Astrocyte of the cerebellum (primary cell): ENCODE data around the gene KRT34.
"Not testable (repeated sequence)": the region's sequence is repeated elsewhere in the genome, so short reads cannot be mapped to it uniquely, and the experiment has no call there.

Source experiments
- DNase-seq: peaks from one replicate; pipeline ENCODE4 v3.0.0-alpha.2; 2011; ENCODE audit warnings: low read depth
- H3K4me3 ChIP-seq: 2 replicates; pipeline ENCODE4 v1.5.1; 2011; ENCODE audit warnings: mild to moderate bottlenecking, low read depth, low read length, moderate library complexity
- CTCF ChIP-seq: IDR thresholded peaks from 2 replicates; pipeline ENCODE4 v1.5.1; 2012; ENCODE audit warnings: low read length, low read depth, moderate library complexity, mild to moderate bottlenecking; ENCODE audit errors: missing control alignments
- in situ Hi-C: cut with HindIII; loops from 2 replicates; pipeline ENCODE4 v1.10.0; 2017; ENCODE audit warnings: low sequenced_read_pairs

Gene KRT34

GRCh38 chr17:41354536-41354935, 27.6 kb downstream of the KRT34 start:
- TF ChIP-seq CTCF, result no peak
- no peak overlapping the region for H3K4me3 ChIP-seq
- in situ Hi-C loops, result no loop called here
- no peak for DNase-seq

DNA sequence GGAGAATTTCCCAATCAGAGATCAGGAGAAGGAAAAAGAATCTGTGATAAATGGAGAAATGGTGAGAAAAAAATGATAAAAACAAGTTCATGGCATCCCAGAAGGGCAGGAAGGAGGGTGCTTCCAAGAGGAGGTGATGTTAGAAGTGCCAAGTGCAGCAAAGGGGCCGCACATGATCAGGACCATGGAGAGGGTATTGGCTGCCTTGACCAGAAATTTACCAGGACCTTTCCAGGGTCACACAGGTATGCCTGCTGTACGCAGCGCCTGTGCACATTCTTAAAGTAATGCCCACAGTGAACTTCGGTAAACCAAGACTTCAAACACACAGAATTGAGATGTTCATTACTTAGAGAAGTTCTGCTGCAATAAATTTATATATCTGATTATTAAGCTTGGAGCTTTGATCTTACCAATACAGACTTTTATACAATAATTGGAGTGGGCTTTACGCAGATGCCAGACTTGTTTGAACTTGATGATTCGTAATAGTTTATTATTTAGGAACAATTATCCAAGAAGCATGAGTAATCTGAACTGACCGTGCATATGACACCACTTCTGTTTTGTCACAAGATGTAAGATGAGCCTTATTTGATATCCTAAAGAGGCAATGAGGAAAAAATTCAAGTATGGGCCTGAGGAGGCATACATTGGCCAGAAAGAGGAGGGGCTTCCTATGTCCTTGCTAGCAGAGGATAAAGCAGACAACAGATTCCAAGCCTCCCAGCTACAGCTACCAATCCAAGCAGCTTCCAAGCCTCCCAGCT, 29.3 kb downstream of the KRT34 start:
- DNase-seq, result no peak
- no peak overlapping the region for H3K4me3 ChIP-seq
- TF ChIP-seq CTCF, result no peak
- in situ Hi-C loops, result no loop called here

DNA sequence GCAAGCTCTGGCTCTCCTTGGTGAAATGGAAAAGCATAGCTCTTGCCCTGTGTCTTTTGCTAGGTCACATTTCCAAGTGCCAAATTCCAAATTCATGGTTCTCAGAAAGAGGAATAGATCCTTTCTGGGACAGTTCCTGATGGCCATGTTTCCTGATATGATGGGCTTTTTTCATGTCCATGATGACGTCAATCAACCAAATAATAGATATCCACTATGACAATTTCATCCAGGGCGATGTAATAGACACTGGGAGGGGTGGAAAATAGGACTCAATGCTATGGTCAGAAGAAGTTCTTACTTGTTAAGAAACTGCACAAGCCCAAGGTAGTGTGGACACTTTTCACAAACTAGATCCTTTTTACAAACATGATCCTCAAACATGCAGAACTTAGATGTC, 30.9 kb downstream of the KRT34 start:
- in situ Hi-C loops, result no loop called here
- no peak for DNase-seq
- H3K4me3 ChIP-seq, result no peak overlapping the region
- TF ChIP-seq CTCF, result no peak

GRCh38 chr17:41350381-41350878, 31.7 kb downstream of the KRT34 start, which contains the start of gene KRT33A:
KRT33A (minus strand) TSS chr17:41350828; CDS start chr17:41350767, 61 bp downstream.
- H3K4me3 ChIP-seq, in situ Hi-C loops, DNase-seq: not testable (repeated sequence)

DNA sequence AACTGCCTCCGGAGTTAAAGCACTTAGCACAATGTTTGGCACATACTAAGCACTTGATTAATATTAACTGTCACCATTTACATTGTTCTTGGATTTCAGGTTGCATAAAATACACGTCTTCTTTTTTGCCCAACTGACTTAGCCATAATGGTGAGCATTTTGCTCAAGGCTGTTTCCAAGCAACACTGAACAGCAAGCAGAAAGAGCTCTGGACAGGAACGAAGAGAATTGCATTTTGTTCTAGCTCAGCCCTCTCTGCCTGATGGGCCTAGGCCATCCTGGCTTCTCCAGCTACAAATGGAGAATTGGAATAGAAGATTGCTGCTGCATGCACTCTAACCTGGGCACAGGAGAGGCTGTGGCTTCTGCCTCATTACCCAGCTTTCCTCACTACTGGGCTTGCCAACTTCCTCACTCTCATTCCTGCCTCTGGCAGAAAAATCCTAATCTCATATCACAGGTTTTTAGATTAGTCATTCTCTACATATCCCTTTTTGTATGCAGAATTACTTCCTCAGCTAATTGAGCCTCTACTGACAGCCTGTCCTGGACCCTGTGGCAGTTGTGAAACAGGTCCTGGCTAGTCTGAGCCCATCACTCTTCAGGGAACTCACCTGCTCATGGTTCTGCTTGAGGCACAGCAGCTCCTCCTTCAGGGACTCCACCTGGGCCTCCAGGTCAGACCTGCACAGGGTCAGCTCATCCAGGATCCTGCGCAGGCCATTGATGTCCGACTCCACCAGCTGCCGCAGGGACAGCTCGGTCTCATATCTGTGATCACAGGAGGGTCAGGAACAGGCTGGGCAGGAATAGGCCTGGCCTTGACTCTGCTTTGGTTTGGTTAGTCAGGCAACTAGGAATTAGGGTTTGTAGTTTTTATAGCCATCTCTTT, 34.0 kb downstream of the KRT34 start:
- H3K4me3 ChIP-seq, result no peak overlapping the region
- TF ChIP-seq CTCF, result no peak
- in situ Hi-C loops, result loop anchor here (10.0 kb wide), 1 partner anchor 207 kb away; no protein-coding TSS in a partner anchor
- DNase-seq, result no peak

DNA sequence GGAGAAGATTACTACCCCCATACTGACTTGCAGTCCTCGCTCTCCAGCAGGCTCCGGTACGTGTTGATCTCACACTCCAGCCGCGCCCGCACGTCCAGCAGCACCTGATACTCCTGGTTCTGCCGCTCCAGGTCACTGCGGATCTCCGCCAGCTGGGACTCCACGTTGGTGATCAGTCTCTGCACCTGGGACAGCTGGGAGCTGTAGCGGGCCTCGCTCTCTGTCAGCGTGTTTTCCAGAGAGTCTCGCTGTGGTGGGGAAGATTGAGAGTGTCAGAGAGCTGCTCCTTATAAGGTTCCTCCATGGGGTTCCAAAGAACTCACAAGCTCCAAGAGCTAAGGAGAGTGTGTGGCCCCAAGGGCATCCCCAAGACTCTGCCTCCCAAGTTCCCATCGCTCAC, 35.7 kb downstream of the KRT34 start:
- H3K4me3 ChIP-seq, DNase-seq: not testable (repeated sequence)
- in situ Hi-C loops, result loop anchor here (10.0 kb wide), 1 partner anchor 208 kb away; no protein-coding TSS in a partner anchor

GRCh38 chr17:41345992-41346391, 36.1 kb downstream of the KRT34 start:
- no peak overlapping the region for H3K4me3 ChIP-seq
- no peak for DNase-seq
- TF ChIP-seq CTCF, result no peak
- in situ Hi-C loops, result loop anchor here (10.0 kb wide), 1 partner anchor 209 kb away; no protein-coding TSS in a partner anchor
